GM23338 (cell line): ENCODE measurements around the gene C1orf198. TPM values are rescaled to one million over a fixed set of nuclear protein-coding genes. Genes with fewer than 3 reads are reported as not detected.
A peak's percentile ranks its signal among the peaks of the same experiment; 100 is the strongest.

Experiments used
- ATAC-seq: fragments of 200-7000 bp; cut with Tn5 transposase; 3 replicates; pipeline ENCODE4 v1.9.1; 2020
- DNase-seq: peaks from one replicate; pipeline ENCODE4 v3.0.0-alpha.2; 2015; ENCODE audit warnings: low spot score
- H2AFZ ChIP-seq: fragments of 200-600 bp; sonication (generic); 2 replicates; pipeline ENCODE4 v1.8.0; 2016; ENCODE audit warnings: antibody characterized with exemption, mild to moderate bottlenecking, moderate library complexity
- H3F3A ChIP-seq: fragments of 200-600 bp; sonication (generic); replicated peaks from 2 replicates; pipeline ENCODE4 v1.8.0; 2017; ENCODE audit warnings: antibody characterized with exemption, mixed run types, low read depth
- H3K27ac ChIP-seq: fragments of 200-600 bp; sonication (generic); 2 replicates; pipeline ENCODE4 v1.6.1; 2016; ENCODE audit warnings: low read depth
- H3K27me3 ChIP-seq: fragments of 200-600 bp; sonication (generic); 2 replicates; pipeline ENCODE4 v1.8.0; 2016; ENCODE audit warnings: mild to moderate bottlenecking, mixed run types, moderate library complexity; ENCODE audit not compliant: insufficient read depth
- H3K36me3 ChIP-seq: fragments of 200-600 bp; sonication (generic); 2 replicates; pipeline ENCODE4 v1.8.0; 2016; ENCODE audit warnings: mild to moderate bottlenecking; ENCODE audit not compliant: insufficient read depth
- H3K4me1 ChIP-seq: fragments of 200-600 bp; sonication (generic); 2 replicates; pipeline ENCODE4 v1.8.0; 2016; ENCODE audit warnings: mild to moderate bottlenecking, moderate library complexity; ENCODE audit not compliant: insufficient read depth
- H3K4me2 ChIP-seq: fragments of 200-600 bp; sonication (generic); 2 replicates; pipeline ENCODE4 v1.7.1; 2017; ENCODE audit warnings: mixed run types
- H3K4me3 ChIP-seq: fragments of 200-600 bp; sonication (generic); 2 replicates; pipeline ENCODE4 v1.6.1; 2016; ENCODE audit warnings: mixed run types
- H3K79me2 ChIP-seq: fragments of 200-600 bp; sonication (generic); replicated peaks from 2 replicates; pipeline ENCODE4 v1.8.0; 2017; ENCODE audit warnings: mild to moderate bottlenecking; ENCODE audit not compliant: insufficient read depth
- H3K9me2 ChIP-seq: fragments of 200-600 bp; sonication (generic); 2 replicates; pipeline ENCODE4 v1.8.0; 2017; ENCODE audit not compliant: insufficient read depth
- H4K20me1 ChIP-seq: fragments of 200-600 bp; sonication (generic); replicated peaks from 2 replicates; pipeline ENCODE4 v1.8.0; 2017; ENCODE audit warnings: mild to moderate bottlenecking; ENCODE audit not compliant: insufficient read depth
- H3K27ac Mint-ChIP-seq: 2 replicates; pipeline ENCODE4 v1.8.0; 2020; ENCODE audit warnings: inconsistent platforms, mild to moderate bottlenecking, moderate library complexity, mixed read lengths
- H3K27me3 Mint-ChIP-seq: 3 replicates; pipeline ENCODE4 v1.8.0; 2022; ENCODE audit warnings: low read depth, mild to moderate bottlenecking, moderate library complexity, mixed read lengths, inconsistent platforms; ENCODE audit not compliant: insufficient read depth, poor library complexity
- H3K36me3 Mint-ChIP-seq: 3 replicates; pipeline ENCODE4 v1.8.0; 2021; ENCODE audit warnings: low read depth, mild to moderate bottlenecking, inconsistent platforms, moderate library complexity, mixed read lengths
- H3K4me1 Mint-ChIP-seq: 3 replicates; pipeline ENCODE4 v1.8.0; 2020; ENCODE audit warnings: mild to moderate bottlenecking, inconsistent platforms, mixed read lengths
- H3K4me3 Mint-ChIP-seq: 3 replicates; pipeline ENCODE4 v1.8.0; 2021; ENCODE audit warnings: moderate library complexity, mild to moderate bottlenecking, inconsistent platforms, mixed read lengths
- H3K9me3 Mint-ChIP-seq: 3 replicates; pipeline ENCODE4 v1.8.0; 2020; ENCODE audit warnings: moderate library complexity, mild to moderate bottlenecking, inconsistent platforms, mixed read lengths
- CREB1 ChIP-seq: fragments of 250-450 bp; sonication (Bioruptor Pico); IDR thresholded peaks from 2 replicates; pipeline ENCODE4 v1.5.0; 2020; ENCODE audit warnings: low read depth, mild to moderate bottlenecking, moderate library complexity
- CTCF ChIP-seq, 2 experiments: fragments of 200-600 bp in 1 of 2; sonication (generic) in 1 of 2; conservative IDR thresholded peaks; 2 replicates each; pipeline versions ENCODE4 v1.5.1 to v1.6.1; 2016 to 2017; ENCODE audit warnings: antibody characterized with exemption in 2 of 2, low read depth in 2 of 2, mild to moderate bottlenecking in 2 of 2, moderate library complexity in 1 of 2
- ETS1 ChIP-seq: IDR thresholded peaks from 2 replicates; pipeline ENCODE4 v1.6.1; 2016; ENCODE audit warnings: antibody characterized with exemption
- EZH2 ChIP-seq: fragments of 200-600 bp; sonication (generic); IDR thresholded peaks from one replicate; pipeline ENCODE4 v1.8.0; 2017; ENCODE audit warnings: antibody characterized with exemption, mild to moderate bottlenecking, low read depth; ENCODE audit not compliant: unreplicated experiment
- EZH2phosphoT487 ChIP-seq: fragments of 200-600 bp; sonication (generic); IDR thresholded peaks from one replicate; pipeline ENCODE4 v1.8.1; 2018; ENCODE audit warnings: antibody characterized with exemption; ENCODE audit not compliant: unreplicated experiment
- JUNB ChIP-seq: IDR thresholded peaks from one replicate; pipeline ENCODE4 v1.6.1; 2016; ENCODE audit warnings: antibody characterized with exemption; ENCODE audit not compliant: unreplicated experiment
- NANOG ChIP-seq: IDR thresholded peaks from 2 replicates; pipeline ENCODE4 v1.6.1; 2016; ENCODE audit warnings: antibody characterized with exemption, borderline replicate concordance
- POLR2AphosphoS5 ChIP-seq: IDR thresholded peaks from 2 replicates; pipeline ENCODE4 v1.6.1; 2016; ENCODE audit warnings: antibody characterized with exemption, low read depth
- STAT1 ChIP-seq: IDR thresholded peaks from one replicate; pipeline ENCODE4 v1.6.1; 2016; ENCODE audit warnings: antibody characterized with exemption; ENCODE audit not compliant: unreplicated experiment
- ZNF114 ChIP-seq: fragments of 250-450 bp; sonication (Bioruptor Pico); IDR thresholded peaks from 2 replicates; pipeline ENCODE4 v1.5.0; 2020; ENCODE audit warnings: mild to moderate bottlenecking, moderate library complexity
- ZNF331 ChIP-seq: fragments of 250-450 bp; sonication (Bioruptor Pico); IDR thresholded peaks from 2 replicates; pipeline ENCODE4 v1.5.0; 2020; ENCODE audit warnings: low read depth, mild to moderate bottlenecking, moderate library complexity
- ZNF462 ChIP-seq: fragments of 250-450 bp; sonication (Bioruptor Pico); IDR thresholded peaks from 2 replicates; pipeline ENCODE4 v1.5.0; 2020; ENCODE audit warnings: mild to moderate bottlenecking, moderate library complexity
- polyA plus RNA-seq: library from polyadenylated mRNA; unstranded; fragments of >200 nt; fragmentation: Nextera tagmentation; extraction: Ambion mirVana; gene quantifications from 2 replicates; pipeline ENCODE4 v1.2.1, GENCODE V29; 2016
- total RNA-seq: library from RNA; depleted of rRNA; stranded (reverse); fragments of >200 nt; shearing (Covaris generic); gene quantifications from 2 replicates; pipeline ENCODE4 v1.2.3, GENCODE V29; 2014
- TF ChIP-seq, protein P1 (sequence below): IDR thresholded peaks from one replicate; pipeline ENCODE4 v1.6.1; 2018; ENCODE audit warnings: antibody characterized with exemption; ENCODE audit not compliant: unreplicated experiment

Gene C1orf198
- total and polyA plus RNA-seq, 2 experiments from 2014 or later: 14.9 to 46.6 TPM

GRCh38 chr1:230869500-230869899 lies 1.2 kb upstream of the C1orf198 start:
- peaks cover 24% of the 10 kb centered on the region for H3K4me1 ChIP-seq
- peaks cover 4% of the 10 kb centered on the region; the same call in 1 of the 3 replicates for H3K36me3 Mint-ChIP-seq
- peaks cover 8% of the 10 kb centered on the region for H3K27me3 Mint-ChIP-seq
- H3K9me2 ChIP-seq: no peaks in the 10 kb centered on the region
- H3K27ac Mint-ChIP-seq: peak overlapping the region; percentile 97
- no peaks in the 10 kb centered on the region for H3K36me3 ChIP-seq
- peak overlapping the region; percentile 84 for H3K4me3 ChIP-seq
- no peaks in the 10 kb centered on the region for H3K9me3 Mint-ChIP-seq
- TF ChIP-seq ZNF331 (CRISPR knock-in tag) (no peak), ETS1 (no peak), ZNF462 (CRISPR knock-in tag) (no peak), EZH2phosphoT487 (no peak), CTCF (conservative IDR thresholded peaks at IDR 0.05; ENCODE audit: low read depth in 2 of 2) (no peak), NANOG (no peak), CREB1 (CRISPR knock-in tag) (no peak), ZNF114 (CRISPR knock-in tag) (no peak), JUNB (no peak), EZH2 (no peak), STAT1 (no peak), POLR2AphosphoS5 (no peak)
- TF ChIP-seq, protein P1, sequence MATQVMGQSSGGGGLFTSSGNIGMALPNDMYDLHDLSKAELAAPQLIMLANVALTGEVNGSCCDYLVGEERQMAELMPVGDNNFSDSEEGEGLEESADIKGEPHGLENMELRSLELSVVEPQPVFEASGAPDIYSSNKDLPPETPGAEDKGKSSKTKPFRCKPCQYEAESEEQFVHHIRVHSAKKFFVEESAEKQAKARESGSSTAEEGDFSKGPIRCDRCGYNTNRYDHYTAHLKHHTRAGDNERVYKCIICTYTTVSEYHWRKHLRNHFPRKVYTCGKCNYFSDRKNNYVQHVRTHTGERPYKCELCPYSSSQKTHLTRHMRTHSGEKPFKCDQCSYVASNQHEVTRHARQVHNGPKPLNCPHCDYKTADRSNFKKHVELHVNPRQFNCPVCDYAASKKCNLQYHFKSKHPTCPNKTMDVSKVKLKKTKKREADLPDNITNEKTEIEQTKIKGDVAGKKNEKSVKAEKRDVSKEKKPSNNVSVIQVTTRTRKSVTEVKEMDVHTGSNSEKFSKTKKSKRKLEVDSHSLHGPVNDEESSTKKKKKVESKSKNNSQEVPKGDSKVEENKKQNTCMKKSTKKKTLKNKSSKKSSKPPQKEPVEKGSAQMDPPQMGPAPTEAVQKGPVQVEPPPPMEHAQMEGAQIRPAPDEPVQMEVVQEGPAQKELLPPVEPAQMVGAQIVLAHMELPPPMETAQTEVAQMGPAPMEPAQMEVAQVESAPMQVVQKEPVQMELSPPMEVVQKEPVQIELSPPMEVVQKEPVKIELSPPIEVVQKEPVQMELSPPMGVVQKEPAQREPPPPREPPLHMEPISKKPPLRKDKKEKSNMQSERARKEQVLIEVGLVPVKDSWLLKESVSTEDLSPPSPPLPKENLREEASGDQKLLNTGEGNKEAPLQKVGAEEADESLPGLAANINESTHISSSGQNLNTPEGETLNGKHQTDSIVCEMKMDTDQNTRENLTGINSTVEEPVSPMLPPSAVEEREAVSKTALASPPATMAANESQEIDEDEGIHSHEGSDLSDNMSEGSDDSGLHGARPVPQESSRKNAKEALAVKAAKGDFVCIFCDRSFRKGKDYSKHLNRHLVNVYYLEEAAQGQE: no peak
- H3K4me1 Mint-ChIP-seq: peaks cover 36% of the 10 kb centered on the region
- ATAC-seq (no peak), DNase-seq (no peak)
- peak overlapping the region; percentile 96; the same call in 1 of the 2 replicates for H3K27ac ChIP-seq
- H3F3A ChIP-seq: no peaks in the 10 kb centered on the region
- peaks cover 9% of the 10 kb centered on the region; the same call in 1 of the 2 replicates for H4K20me1 ChIP-seq
- H2AFZ ChIP-seq: peak overlapping the region; percentile 92
- peak overlapping the region; percentile 82 for H3K4me3 Mint-ChIP-seq
- H3K79me2 ChIP-seq: peaks cover 30% of the 10 kb centered on the region
- H3K4me2 ChIP-seq: peak overlapping the region; percentile 97
- peaks cover 10% of the 10 kb centered on the region for H3K27me3 ChIP-seq
